Mammary epithelial cell (primary cell): ENCODE results near the gene WDR75.

Source experiments
- EZH2 ChIP-seq: IDR thresholded peaks from 2 replicates; pipeline ENCODE4 v1.6.1; 2012; ENCODE audit warnings: low read length, inconsistent platforms, borderline replicate concordance
- TF ChIP-seq, protein P1 (sequence below), 2 donors: IDR thresholded peaks in 1 of 2; conservative IDR thresholded peaks in 1 of 2; 2 replicates each; pipeline ENCODE4 v1.5.1; 2011 to 2012; ENCODE audit warnings: inconsistent platforms in 2 of 2, low read length in 2 of 2, mild to moderate bottlenecking in 2 of 2, control low read depth in 1 of 2, low read depth in 1 of 2; ENCODE audit not compliant: insufficient read depth in 1 of 2; ENCODE audit errors: extremely low read depth in 1 of 2

DNA sequence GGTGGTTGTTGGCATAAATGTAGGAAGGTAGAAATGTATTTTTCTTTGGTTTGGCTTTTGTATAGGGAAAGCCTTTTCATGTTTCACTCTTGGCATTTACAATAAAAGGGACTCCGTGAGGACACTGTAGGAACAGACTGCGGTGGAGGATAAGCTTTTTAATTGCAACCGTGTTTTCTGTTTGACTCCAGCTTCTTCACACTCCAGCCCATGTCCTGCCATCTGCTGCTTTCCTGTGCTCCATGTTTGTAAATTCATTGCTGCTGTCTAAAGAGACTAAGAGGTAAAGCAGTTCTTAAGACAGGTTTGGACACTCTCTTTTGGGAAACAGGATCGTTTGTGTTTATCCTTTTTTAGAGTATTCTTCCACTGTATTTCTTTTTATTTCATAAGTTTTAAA, 33.3 kb downstream of the WDR75 start:
- TF ChIP-seq, protein P1, sequence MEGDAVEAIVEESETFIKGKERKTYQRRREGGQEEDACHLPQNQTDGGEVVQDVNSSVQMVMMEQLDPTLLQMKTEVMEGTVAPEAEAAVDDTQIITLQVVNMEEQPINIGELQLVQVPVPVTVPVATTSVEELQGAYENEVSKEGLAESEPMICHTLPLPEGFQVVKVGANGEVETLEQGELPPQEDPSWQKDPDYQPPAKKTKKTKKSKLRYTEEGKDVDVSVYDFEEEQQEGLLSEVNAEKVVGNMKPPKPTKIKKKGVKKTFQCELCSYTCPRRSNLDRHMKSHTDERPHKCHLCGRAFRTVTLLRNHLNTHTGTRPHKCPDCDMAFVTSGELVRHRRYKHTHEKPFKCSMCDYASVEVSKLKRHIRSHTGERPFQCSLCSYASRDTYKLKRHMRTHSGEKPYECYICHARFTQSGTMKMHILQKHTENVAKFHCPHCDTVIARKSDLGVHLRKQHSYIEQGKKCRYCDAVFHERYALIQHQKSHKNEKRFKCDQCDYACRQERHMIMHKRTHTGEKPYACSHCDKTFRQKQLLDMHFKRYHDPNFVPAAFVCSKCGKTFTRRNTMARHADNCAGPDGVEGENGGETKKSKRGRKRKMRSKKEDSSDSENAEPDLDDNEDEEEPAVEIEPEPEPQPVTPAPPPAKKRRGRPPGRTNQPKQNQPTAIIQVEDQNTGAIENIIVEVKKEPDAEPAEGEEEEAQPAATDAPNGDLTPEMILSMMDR (conservative IDR thresholded peaks at IDR 0.05 in 1 of 2, IDR thresholded peaks at IDR 0.05 in 1 of 2; ENCODE audit: extremely low read depth in 1 of 2, insufficient read depth in 1 of 2, low read depth in 1 of 2, low read length in 2 of 2): no peak
- TF ChIP-seq EZH2: no peak
